ENCODE measurements around the gene NKX1-2. TPM values are rescaled to one million over a fixed set of nuclear protein-coding genes. Genes with fewer than 3 reads are reported as not detected.

Gene NKX1-2
- total and polyA plus RNA-seq, 2 of the 4 experiments (the other 2 are of a cell fraction) = not detected

- Histone ChIP-seq H3K27me3 (ENCODE audit: control insufficient read depth, insufficient read depth, low read length) (peaks cover 10% of the 10 kb centered on the region), H4K8ac (ENCODE audit: low read depth in 2 of 2, low read length in 2 of 2) (no peak overlapping the region), H2BK20ac (ENCODE audit: low read depth, low read length) (no peak overlapping the region), H3K18ac (ENCODE audit: low read depth, low read length) (no peak overlapping the region), H2BK120ac (ENCODE audit: low read depth, low read length) (no peak overlapping the region), H2BK5ac (ENCODE audit: low read depth, low read length, poor library complexity, severe bottlenecking) (no peak overlapping the region), H3K9ac (ENCODE audit: low read depth, low read length) (no peak overlapping the region), H3K9me3 (ENCODE audit: control insufficient read depth, insufficient read depth, low read length) (no peaks in the 10 kb centered on the region), H3K79me1 (ENCODE audit: low read depth in 1 of 2, low read length in 2 of 2) (no peaks in the 10 kb centered on the region), H2AK5ac (ENCODE audit: low read depth, low read length) (no peak overlapping the region), H2BK15ac (ENCODE audit: low read depth, low read length) (no peak overlapping the region), H3K9me1 (ENCODE audit: insufficient read depth, low read length) (no peaks in the 10 kb centered on the region), H3K4me1 (ENCODE audit: control insufficient read depth, insufficient read depth, low read length) (no peaks in the 10 kb centered on the region), H3K4ac (ENCODE audit: low read depth, low read length) (no peak overlapping the region), H3K4me3 (ENCODE audit: insufficient read depth, low read depth, low read length) (no peak overlapping the region), H2AFZ (replicated peaks; ENCODE audit: low read length, poor library complexity) (no peak overlapping the region), H3K36me3 (ENCODE audit: control insufficient read depth, insufficient read depth, low read length) (no peaks in the 10 kb centered on the region), H4K20me1 (ENCODE audit: insufficient read depth, low read length) (no peaks in the 10 kb centered on the region), H4K91ac (ENCODE audit: insufficient read depth, low read depth, low read length) (no peak overlapping the region), H3K27ac (ENCODE audit: insufficient read depth, low read length) (no peak overlapping the region), H2AK9ac (replicated peaks; ENCODE audit: low read depth, low read length, poor library complexity) (no peak overlapping the region), H3K4me2 (ENCODE audit: low read depth, low read length) (no peak overlapping the region), H3K14ac (replicated peaks; ENCODE audit: low read depth, low read length) (no peak overlapping the region), H4K5ac (ENCODE audit: low read depth, low read length) (no peak overlapping the region), H3K56ac (ENCODE audit: extremely low read depth, insufficient read depth, low read length) (no peak overlapping the region), H3K23ac (ENCODE audit: low read depth, low read length) (no peak overlapping the region)
- WGBS, 2 experiments (ENCODE audit: extremely low coverage in 2 of 2, insufficient read length in 1 of 2) = no CpG with 5 or more reads among the region's 4 CpGs
- DNase-seq (no peak), ATAC-seq (ENCODE audit: low read depth) (no peak)
- in situ Hi-C loops (cut with MboI; ENCODE audit: low sequenced_read_pairs) = no loop called here
- intact Hi-C loops (cut with micrococcal nuclease) = no loop called here
- dilution Hi-C loops (cut with HindIII; ENCODE audit: low sequenced_read_pairs, unreplicated experiment) = no loop called here
- POLR2A ChIA-PET (ENCODE audit: unreplicated experiment) = interaction anchor here (0.6 kb wide), 1 partner anchor 11 kb away, joined by 4 read pairs; no protein-coding TSS in a partner anchor
- no TSS peak for BruUV-seq (replicated peaks)
- TF ChIP-seq CHD1 (IDR thresholded peaks at IDR 0.05; ENCODE audit: low read depth, low read length) (no peak), BHLHE40 (IDR thresholded peaks at IDR 0.05; ENCODE audit: low read depth, low read length) (no peak), NFE2L2 (IDR thresholded peaks at IDR 0.05; ENCODE audit: low read depth, low read length) (no peak), RCOR1 (IDR thresholded peaks at IDR 0.05; ENCODE audit: insufficient replicate concordance, low read length) (no peak), MAZ (IDR thresholded peaks at IDR 0.05; ENCODE audit: borderline replicate concordance, low read depth, low read length) (no peak), POLR2A (IDR thresholded peaks at IDR 0.05; ENCODE audit: low read depth, low read length) (no peak), ELK1 (IDR thresholded peaks at IDR 0.05; ENCODE audit: borderline replicate concordance, low read depth, low read length) (no peak), FOS (IDR thresholded peaks at IDR 0.05; ENCODE audit: low read depth, low read length) (no peak), RFX5 (IDR thresholded peaks at IDR 0.05; ENCODE audit: low read depth, low read length) (no peak), SMC3 (IDR thresholded peaks at IDR 0.05; ENCODE audit: low read depth, low read length) (no peak), CEBPB (IDR thresholded peaks at IDR 0.05; ENCODE audit: low read depth, low read length) (no peak), MXI1 (IDR thresholded peaks at IDR 0.05; ENCODE audit: borderline replicate concordance, low read depth, low read length) (no peak), MAFK (IDR thresholded peaks at IDR 0.05; ENCODE audit: low read depth, low read length) (no peak)
- CTCF ChIA-PET = interaction anchor here (0.7 kb wide), 1 partner anchor 37 kb away, joined by 3 read pairs; no protein-coding TSS in a partner anchor
Observed at GRCh38 chr10:124430077-124430476, 19.8 kb downstream of the NKX1-2 start.
